Neural cell (in vitro differentiated cells): ENCODE results near the gene STRN. TPM values are rescaled to one million over a fixed set of nuclear protein-coding genes. Genes with fewer than 3 reads are reported as not detected.

Source experiments
- H2AFZ ChIP-seq: fragments of 200-600, 300-800 bp; sonication (generic), shearing (Covaris generic); 2 replicates; pipeline ENCODE4 v1.6.0; 2014; ENCODE audit warnings: low read depth, mild to moderate bottlenecking, antibody characterized with exemption, low read length, moderate library complexity
- H3F3A ChIP-seq: fragments of 200-600 bp; shearing (Covaris generic); 2 replicates; pipeline ENCODE4 v1.6.1; 2016; ENCODE audit warnings: mild to moderate bottlenecking, moderate library complexity, mixed read lengths, antibody characterized with exemption, low read length; ENCODE audit not compliant: insufficient read depth, poor library complexity, severe bottlenecking
- H3K27ac ChIP-seq: fragments of 200-600, 300-800 bp; sonication (generic), shearing (Covaris generic); 2 replicates; pipeline ENCODE4 v1.5.1; 2014; ENCODE audit warnings: mild to moderate bottlenecking, low read length, moderate library complexity
- H3K27me3 ChIP-seq: fragments of 300-800, 200-600 bp; sonication (generic), shearing (Covaris generic); 2 replicates; pipeline ENCODE4 v1.6.0; 2014; ENCODE audit warnings: mild to moderate bottlenecking, low read depth, low read length, moderate library complexity; ENCODE audit not compliant: insufficient read depth
- H3K36me3 ChIP-seq: fragments of 300-800, 200-600 bp; sonication (generic), shearing (Covaris generic); 2 replicates; pipeline ENCODE4 v1.5.1; 2014; ENCODE audit warnings: mild to moderate bottlenecking, antibody characterized with exemption, low read length, moderate library complexity; ENCODE audit not compliant: insufficient read depth
- H3K4me2 ChIP-seq: fragments of 300-800, 200-600 bp; sonication (generic), shearing (Covaris generic); 2 replicates; pipeline ENCODE4 v1.6.0; 2014; ENCODE audit warnings: mild to moderate bottlenecking, low read length
- H3K4me3 ChIP-seq: fragments of 300-800, 200-600 bp; sonication (generic), shearing (Covaris generic); 2 replicates; pipeline ENCODE4 v1.5.1; 2014; ENCODE audit warnings: mild to moderate bottlenecking, low read length, moderate library complexity
- H3K79me2 ChIP-seq: fragments of 200-600 bp; shearing (Covaris generic); replicated peaks from 2 replicates; pipeline ENCODE4 v1.6.0; 2014; ENCODE audit warnings: mild to moderate bottlenecking, low read length, moderate library complexity; ENCODE audit not compliant: insufficient read depth
- H3K9ac ChIP-seq: fragments of 300-800, 200-600 bp; sonication (generic), shearing (Covaris generic); 2 replicates; pipeline ENCODE4 v1.6.1; 2016; ENCODE audit warnings: mild to moderate bottlenecking, low read length, mixed read lengths
- H3K9me2 ChIP-seq: fragments of 200-600 bp; shearing (Covaris generic); 2 replicates; pipeline ENCODE4 v1.6.1; 2016; ENCODE audit warnings: mild to moderate bottlenecking, low read length, mixed read lengths; ENCODE audit not compliant: insufficient read depth
- H3K9me3 ChIP-seq: fragments of 200-600, 300-800 bp; sonication (generic), shearing (Covaris generic); 2 replicates; pipeline ENCODE4 v1.6.1; 2016; ENCODE audit warnings: mild to moderate bottlenecking, mixed run types, low read length, moderate library complexity, mixed read lengths
- H4K20me1 ChIP-seq: fragments of 200-600 bp; shearing (Covaris generic); 2 replicates; pipeline ENCODE4 v1.6.1; 2016; ENCODE audit warnings: mild to moderate bottlenecking, mixed run types; ENCODE audit not compliant: insufficient read depth
- CTCF ChIP-seq: fragments of 450-650 bp; IDR thresholded peaks from 2 replicates; pipeline ENCODE4 v1.5.1; 2014; ENCODE audit warnings: antibody characterized with exemption, mild to moderate bottlenecking, moderate library complexity; ENCODE audit not compliant: poor library complexity, severe bottlenecking
- EP300 ChIP-seq: fragments of 450-650 bp; conservative IDR thresholded peaks from 2 replicates; pipeline ENCODE4 v1.6.1; 2014; ENCODE audit warnings: antibody characterized with exemption, mild to moderate bottlenecking, moderate library complexity; ENCODE audit not compliant: poor library complexity, severe bottlenecking
- EZH2 ChIP-seq: fragments of 200-600, 300-800 bp; shearing (Covaris generic), sonication (generic); IDR thresholded peaks from 2 replicates; pipeline ENCODE4 v1.6.1; 2014; ENCODE audit warnings: antibody characterized with exemption, low read length, borderline replicate concordance, mild to moderate bottlenecking; ENCODE audit not compliant: insufficient read depth, poor library complexity, severe bottlenecking
- MXI1 ChIP-seq: fragments of 450-650 bp; conservative IDR thresholded peaks from 2 replicates; pipeline ENCODE4 v1.6.1; 2014; ENCODE audit warnings: antibody characterized with exemption, mild to moderate bottlenecking; ENCODE audit not compliant: poor library complexity, severe bottlenecking
- POLR2AphosphoS5 ChIP-seq: IDR thresholded peaks from 2 replicates; pipeline ENCODE4 v1.6.1; 2012
- RAD21 ChIP-seq: fragments of 450-650 bp; conservative IDR thresholded peaks from 2 replicates; pipeline ENCODE4 v1.6.1; 2014; ENCODE audit warnings: antibody characterized with exemption, mild to moderate bottlenecking, moderate library complexity
- REST ChIP-seq: IDR thresholded peaks from 2 replicates; pipeline ENCODE4 v1.6.1; 2012; ENCODE audit warnings: borderline replicate concordance
- SMC3 ChIP-seq: fragments of 450-650 bp; conservative IDR thresholded peaks from 2 replicates; pipeline ENCODE4 v1.6.1; 2014; ENCODE audit warnings: antibody characterized with exemption, mild to moderate bottlenecking, moderate library complexity; ENCODE audit not compliant: poor library complexity
- TAF1 ChIP-seq: IDR thresholded peaks from 2 replicates; pipeline ENCODE4 v1.6.1; 2012; ENCODE audit warnings: low read depth
- polyA plus RNA-seq: library from polyadenylated mRNA; depleted of rRNA; stranded (reverse); fragments of >200 nt; gene quantifications from 2 replicates; pipeline ENCODE4 v1.2.3, GENCODE V29; 2014

Gene STRN
- polyA plus RNA-seq, 1 donor from 2014 or later: 9.9 TPM

GRCh38 chr2:36878429-36878828, 87.9 kb downstream of the STRN start:
- H2AFZ ChIP-seq: no peak overlapping the region
- TF ChIP-seq TAF1: no peak
- no peak for TF ChIP-seq REST
- no peak for TF ChIP-seq CTCF
- no peak for TF ChIP-seq EP300
- TF ChIP-seq RAD21: no peak
- no peak for TF ChIP-seq EZH2
- no peak for TF ChIP-seq POLR2AphosphoS5
- no peak for TF ChIP-seq SMC3
- TF ChIP-seq MXI1: no peak

GRCh38 chr2:36871068-36871707, 95.1 kb downstream of the STRN start:
- H2AFZ ChIP-seq: no peak overlapping the region
- no peak overlapping the region for H3K9ac ChIP-seq
- no peaks in the 10 kb centered on the region for H4K20me1 ChIP-seq
- no peak overlapping the region for H3K27ac ChIP-seq
- no peaks in the 10 kb centered on the region for H3K27me3 ChIP-seq
- TF ChIP-seq MXI1: no peak
- no peak for TF ChIP-seq EP300
- TF ChIP-seq REST: no peak
- TF ChIP-seq SMC3: no peak
- no peak for TF ChIP-seq RAD21
- TF ChIP-seq POLR2AphosphoS5: no peak
- no peaks in the 10 kb centered on the region for H3K9me3 ChIP-seq
- no peak overlapping the region for H3K4me2 ChIP-seq
- no peak overlapping the region for H3K4me3 ChIP-seq
- no peaks in the 10 kb centered on the region for H3K9me2 ChIP-seq
- no peaks in the 10 kb centered on the region for H3K79me2 ChIP-seq
- H3F3A ChIP-seq: no peaks in the 10 kb centered on the region
- H3K36me3 ChIP-seq: no peaks in the 10 kb centered on the region

More at GRCh38 chr2:36878429-36878828, 87.9 kb downstream of the STRN start:
- Histone ChIP-seq H3K79me2 (no peaks in the 10 kb centered on the region), H3K27me3 (no peaks in the 10 kb centered on the region), H3K36me3 (no peaks in the 10 kb centered on the region), H4K20me1 (no peaks in the 10 kb centered on the region), H3K9me2 (no peaks in the 10 kb centered on the region), H3K27ac (no peak overlapping the region), H3K4me2 (no peak overlapping the region), H3K4me3 (no peak overlapping the region), H3F3A (no peaks in the 10 kb centered on the region), H3K9ac (no peak overlapping the region), H3K9me3 (no peaks in the 10 kb centered on the region)
